ENCODE results near the gene RBM48. TPM values are rescaled to one million over a fixed set of nuclear protein-coding genes. Genes with fewer than 3 reads are reported as not detected.

RBM48 gene
- total and polyA plus RNA-seq, 2 donors (not counting 3 experiments of a cell fraction or from before 2014, with no cell fraction given), result 9.8 to 12.0 TPM

- no peak for TF ChIP-seq POLR2A (IDR thresholded peaks at IDR 0.05; ENCODE audit: low read depth, low read length)
- H3K9ac ChIP-seq (replicated peaks; ENCODE audit: extremely low read depth, insufficient read depth, low read length), result no peak overlapping the region
- intact Hi-C loops (cut with micrococcal nuclease), result no loop called here
- peaks cover 2 to 12% of the 10 kb centered on the region in 2 experiments for H3K36me3 ChIP-seq (ENCODE audit: control insufficient read depth in 2 of 2, extremely low read depth in 1 of 2, insufficient read depth in 2 of 2, low read length in 2 of 2)
- dilution Hi-C loops (cut with MboI; ENCODE audit: extremely low pct_ligation_motif_present, low sequenced_read_pairs), result no loop called here
- H4K20me1 ChIP-seq (replicated peaks; ENCODE audit: control insufficient read depth, extremely low read depth, insufficient read depth, low read length), result no peaks in the 10 kb centered on the region
- POLR2A ChIA-PET, result no interaction called here
- no peaks in the 10 kb centered on the region for H3K27me3 ChIP-seq (ENCODE audit: control insufficient read depth in 2 of 2, insufficient read depth in 2 of 2, low read length in 2 of 2)
- CTCF ChIA-PET, result no interaction called here
- no peak overlapping the region for H2AFZ ChIP-seq (ENCODE audit: low read depth, low read length)
- H3K4me3 ChIP-seq (replicated peaks in 1 of 3; ENCODE audit: insufficient read depth in 1 of 3, low read depth in 1 of 3, low read length in 3 of 3), result no peak overlapping the region
- no peaks in the 10 kb centered on the region for H3K9me1 ChIP-seq (replicated peaks; ENCODE audit: control insufficient read depth, extremely low read depth, insufficient read depth, low read length)
- no peaks in the 10 kb centered on the region for H3K79me2 ChIP-seq (ENCODE audit: control insufficient read depth, insufficient read depth, low read length)
- no peak overlapping the region for H3K4me2 ChIP-seq (ENCODE audit: insufficient read depth, low read length)
- H3K4me1 ChIP-seq (ENCODE audit: control insufficient read depth, extremely low read depth, insufficient read depth, low read length), result peaks cover 15% of the 10 kb centered on the region
- DNase-seq (ENCODE audit: low read depth, low spot score) (no peak), FAIRE-seq (no peak)
- H3K27ac ChIP-seq (ENCODE audit: insufficient read depth, low read depth, low read length), result no peak overlapping the region
- no peaks in the 10 kb centered on the region for H3K9me3 ChIP-seq (replicated peaks; ENCODE audit: control insufficient read depth, insufficient read depth, low read length)
- no TSS peak for BruUV-seq (replicated peaks)
These were observed 32.0 kb downstream of the RBM48 start for GRCh38 chr7:92560602-92561001.

GRCh38 chr7:92563345-92563744, 34.8 kb downstream of the RBM48 start:
- intact Hi-C loops (cut with micrococcal nuclease), result no loop called here
- FAIRE-seq, result no peak

More at GRCh38 chr7:92563345-92563744, 34.8 kb downstream of the RBM48 start:
- peaks cover 2 to 13% of the 10 kb centered on the region in 2 experiments for H3K36me3 ChIP-seq (ENCODE audit: control insufficient read depth in 2 of 2, extremely low read depth in 1 of 2, insufficient read depth in 2 of 2, low read length in 2 of 2)
- H3K9ac ChIP-seq (replicated peaks; ENCODE audit: extremely low read depth, insufficient read depth, low read length), result no peak overlapping the region
- dilution Hi-C loops (cut with MboI; ENCODE audit: extremely low pct_ligation_motif_present, low sequenced_read_pairs), result no loop called here
- no peaks in the 10 kb centered on the region for H3K9me1 ChIP-seq (replicated peaks; ENCODE audit: control insufficient read depth, extremely low read depth, insufficient read depth, low read length)
- H2AFZ ChIP-seq (ENCODE audit: low read depth, low read length), result no peak overlapping the region
- H3K27ac ChIP-seq (ENCODE audit: insufficient read depth, low read depth, low read length), result peak overlapping the region; percentile 38
- TF ChIP-seq MYC (IDR thresholded peaks at IDR 0.05; ENCODE audit: low read depth, low read length) (no peak), CTCF (IDR thresholded peaks at IDR 0.05; ENCODE audit: extremely low read depth in 1 of 2, insufficient read depth in 1 of 2, low read depth in 1 of 2, low read length in 2 of 2) (no peak), GATA2 (IDR thresholded peaks at IDR 0.05; ENCODE audit: insufficient read depth, insufficient read length, low read depth, low read length) (no peak), POLR2A (IDR thresholded peaks at IDR 0.05; ENCODE audit: low read depth, low read length) (no peak), FOS (IDR thresholded peaks at IDR 0.05; ENCODE audit: borderline replicate concordance, insufficient read depth, low read length) (no peak), EZH2 (IDR thresholded peaks at IDR 0.05; ENCODE audit: borderline replicate concordance, low read depth, low read length, severe bottlenecking) (no peak), MAX (IDR thresholded peaks at IDR 0.05; ENCODE audit: insufficient read depth, insufficient read length) (no peak), JUN (IDR thresholded peaks at IDR 0.05; ENCODE audit: borderline replicate concordance, insufficient read depth, insufficient read length, low read depth) (no peak), POLR2AphosphoS5 (IDR thresholded peaks at IDR 0.05; ENCODE audit: insufficient read depth, low read depth, low read length) (no peak)
- ChIA-PET CTCF (interaction anchor here (0.9 to 1.5 kb wide), 5 partner anchors 12 to 102 kb away, joined by 3 to 5 read pairs (median 3); partner anchors contain the start of genes PEX1 and RBM48), POLR2A (no interaction called here)
- no peaks in the 10 kb centered on the region for H3K27me3 ChIP-seq (ENCODE audit: control insufficient read depth in 2 of 2, insufficient read depth in 2 of 2, low read length in 2 of 2)
- no peak overlapping the region for H3K4me3 ChIP-seq (replicated peaks in 1 of 3; ENCODE audit: insufficient read depth in 1 of 3, low read depth in 1 of 3, low read length in 3 of 3)
- H3K79me2 ChIP-seq (ENCODE audit: control insufficient read depth, insufficient read depth, low read length), result no peaks in the 10 kb centered on the region
- no peaks in the 10 kb centered on the region for H4K20me1 ChIP-seq (replicated peaks; ENCODE audit: control insufficient read depth, extremely low read depth, insufficient read depth, low read length)
- peak overlapping the region; percentile 59 for H3K4me2 ChIP-seq (ENCODE audit: insufficient read depth, low read length)
- peaks cover 15% of the 10 kb centered on the region for H3K4me1 ChIP-seq (ENCODE audit: control insufficient read depth, extremely low read depth, insufficient read depth, low read length)
- no peaks in the 10 kb centered on the region for H3K9me3 ChIP-seq (replicated peaks; ENCODE audit: control insufficient read depth, insufficient read depth, low read length)
- BruUV-seq (replicated peaks), result no TSS peak
- DNase-seq (ENCODE audit: low read depth, low spot score), result peak; percentile 41
